Activated naive CD4-positive, alpha-beta T cell (primary cell): ENCODE data around the gene BRD7.

Source experiments
- DNase-seq, 4 experiments: peaks; one replicate each; lab custom pipeline; 2025; lab: John Stamatoyannopoulos, UW

BRD7 gene

GRCh38 chr16:50389900-50390299, 21.1 kb upstream of the BRD7 start:
- no peak for DNase-seq

DNA sequence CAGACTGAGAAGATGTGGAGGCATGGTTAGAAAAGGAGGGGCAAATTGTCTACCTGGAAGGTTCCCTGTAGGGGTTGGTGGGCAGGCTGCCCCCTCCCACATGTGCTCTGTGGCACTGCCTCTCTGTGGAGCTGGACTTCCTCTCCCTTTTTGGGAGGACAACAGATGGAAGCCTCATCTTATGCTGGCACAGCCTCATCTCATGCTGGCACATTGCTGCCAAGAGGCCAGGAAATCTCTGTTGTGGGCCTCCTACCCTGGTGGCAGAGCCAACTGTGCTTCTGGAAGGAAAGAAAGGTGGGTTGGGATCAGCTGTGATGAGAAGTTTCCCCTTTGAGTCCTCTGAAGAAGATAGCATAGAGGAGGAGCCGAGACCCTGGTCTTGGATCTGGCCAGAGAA, 19.7 kb upstream of the BRD7 start:
- no peak for DNase-seq

- no peak for DNase-seq
Measured at GRCh38 chr16:50386774-50387173, 18.0 kb upstream of the BRD7 start.

DNA sequence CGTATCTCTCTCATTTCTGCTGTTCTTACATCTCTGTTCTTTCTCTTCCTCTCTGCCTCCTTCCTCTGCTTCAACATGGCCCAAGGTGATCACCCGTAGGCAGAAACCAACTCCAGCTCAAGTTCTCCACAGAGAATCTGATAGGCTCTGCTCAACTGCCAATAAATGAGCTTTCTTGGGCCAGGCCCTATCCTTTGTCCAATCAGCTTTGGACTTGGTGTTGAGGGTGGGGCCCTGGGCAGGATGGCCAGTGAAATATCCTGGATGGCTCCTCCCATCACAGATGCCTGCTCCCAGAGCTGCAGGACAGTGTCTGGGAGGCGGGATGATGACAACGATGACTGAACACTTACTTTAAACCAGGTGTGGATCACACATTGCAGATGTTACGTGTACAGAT, 17.4 kb upstream of the BRD7 start:
- DNase-seq = no peak

GRCh38 chr16:50384500-50385135, 15.8 kb upstream of the BRD7 start:
- no peak for DNase-seq

- no peak for DNase-seq
Measured at GRCh38 chr16:50381679-50382440, 13.1 kb upstream of the BRD7 start.

DNA sequence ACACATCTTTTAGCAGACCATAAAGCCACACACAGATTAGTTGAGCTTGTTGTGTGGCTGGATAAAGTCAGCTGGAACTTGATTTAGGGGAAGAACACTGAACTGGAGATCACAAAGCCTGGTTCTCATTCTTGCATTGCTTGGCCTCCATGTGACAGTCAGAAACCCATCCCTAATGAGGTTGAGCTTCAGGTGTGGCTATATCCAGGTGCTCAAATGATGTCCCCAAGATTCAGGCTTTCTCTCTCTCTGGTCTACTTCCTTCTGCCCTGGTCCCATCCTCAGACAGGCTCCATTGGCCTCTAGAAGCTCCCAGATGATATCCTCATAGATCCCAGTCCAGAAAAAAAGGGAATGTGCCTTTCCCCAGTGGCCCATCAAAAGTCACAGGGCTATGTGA, 9.6 kb upstream of the BRD7 start:
- DNase-seq = no peak

DNA sequence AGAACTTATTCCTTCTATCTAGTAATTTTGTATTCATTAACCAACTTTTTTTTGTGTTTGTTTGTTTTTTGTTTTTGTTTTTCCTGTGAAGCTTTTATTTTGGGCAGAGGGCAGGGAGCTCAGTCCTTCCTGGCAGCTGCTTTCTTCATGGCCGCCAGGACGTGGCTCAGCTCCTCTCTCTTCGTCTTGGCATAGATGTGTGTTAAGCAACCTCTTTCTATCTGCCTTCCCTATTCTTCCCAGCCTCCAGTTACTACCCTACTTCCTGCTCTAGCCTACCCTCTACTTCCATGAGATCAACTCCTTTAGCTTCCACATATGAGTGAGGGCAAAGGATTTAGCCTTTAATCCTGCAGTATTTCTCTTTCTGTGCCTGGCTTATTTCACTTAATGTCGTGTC, 8.2 kb upstream of the BRD7 start:
- no peak for DNase-seq

DNA sequence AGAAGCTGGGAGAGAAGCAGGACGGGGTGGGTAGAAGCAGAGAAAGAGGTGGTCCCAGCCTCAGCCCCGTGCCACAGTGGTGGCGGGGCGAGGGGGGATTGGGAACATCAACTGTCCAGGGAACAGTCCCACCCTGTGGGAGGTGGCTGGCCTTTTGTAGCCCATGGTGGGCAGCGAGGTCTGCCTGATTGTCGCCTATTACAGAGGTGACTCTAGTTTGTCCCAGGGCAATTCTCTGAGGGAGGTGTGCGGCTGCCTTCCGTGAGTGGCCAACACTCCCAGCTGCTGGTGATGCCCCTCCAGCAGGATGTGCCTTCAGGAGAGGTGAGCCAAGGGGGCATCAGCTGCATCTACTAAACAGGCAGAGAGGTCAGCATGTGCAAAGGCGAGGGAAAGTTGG, 5.0 kb upstream of the BRD7 start:
- no peak for DNase-seq

DNA sequence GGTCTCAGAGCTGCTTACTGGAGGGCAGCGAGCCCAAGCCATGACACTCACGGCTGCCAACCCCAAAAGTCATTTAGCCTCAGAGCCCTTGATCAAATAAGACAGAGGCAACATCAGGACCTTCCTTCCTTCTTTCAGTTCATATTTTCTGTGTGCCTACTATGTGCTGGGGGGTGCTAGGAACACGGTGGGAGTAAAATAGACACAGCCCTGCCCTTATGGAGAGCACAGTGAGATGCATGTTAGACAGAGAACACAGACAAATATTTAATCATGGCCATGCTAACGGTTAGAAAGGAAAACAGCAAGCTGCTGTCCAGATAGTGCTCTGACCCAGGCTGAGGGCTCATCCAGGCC, 4.5 kb upstream of the BRD7 start:
- no peak for DNase-seq

DNA sequence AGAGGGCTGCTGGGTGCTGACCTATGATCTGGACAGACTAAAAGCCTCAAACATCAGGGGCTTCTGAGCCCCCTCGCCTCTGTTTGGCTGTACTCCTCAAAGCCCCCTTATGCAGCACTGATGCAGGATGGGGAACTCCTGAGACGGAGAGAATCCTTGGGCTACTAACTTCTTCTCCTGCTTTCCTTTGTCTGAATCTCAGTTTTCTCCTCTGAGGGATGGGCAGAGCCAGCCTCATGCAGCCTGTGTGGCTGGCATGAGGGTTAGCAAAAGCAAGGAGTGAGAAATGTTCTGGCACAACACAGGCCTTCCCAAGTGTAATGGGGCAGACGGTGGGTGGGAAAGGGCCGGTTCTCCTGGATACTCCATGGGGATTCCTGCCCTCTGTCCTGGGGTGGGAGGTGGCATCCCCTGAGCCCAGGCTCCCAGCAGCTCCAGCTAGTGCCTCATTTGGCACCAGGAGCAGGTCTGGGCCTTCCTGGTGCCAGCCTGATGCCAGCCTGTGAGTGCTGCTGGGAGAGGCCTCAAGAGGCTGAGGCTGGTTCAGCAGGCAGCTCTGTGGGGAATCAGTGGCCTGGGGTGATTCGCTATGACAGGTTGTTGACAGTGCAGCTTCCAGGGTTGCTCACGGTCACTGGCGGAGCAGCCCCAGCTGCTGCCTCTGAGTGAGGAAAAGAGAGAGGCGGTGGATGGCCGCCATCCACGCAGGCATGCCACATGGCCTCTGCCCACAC, 4.0 kb upstream of the BRD7 start:
- DNase-seq = no peak

DNA sequence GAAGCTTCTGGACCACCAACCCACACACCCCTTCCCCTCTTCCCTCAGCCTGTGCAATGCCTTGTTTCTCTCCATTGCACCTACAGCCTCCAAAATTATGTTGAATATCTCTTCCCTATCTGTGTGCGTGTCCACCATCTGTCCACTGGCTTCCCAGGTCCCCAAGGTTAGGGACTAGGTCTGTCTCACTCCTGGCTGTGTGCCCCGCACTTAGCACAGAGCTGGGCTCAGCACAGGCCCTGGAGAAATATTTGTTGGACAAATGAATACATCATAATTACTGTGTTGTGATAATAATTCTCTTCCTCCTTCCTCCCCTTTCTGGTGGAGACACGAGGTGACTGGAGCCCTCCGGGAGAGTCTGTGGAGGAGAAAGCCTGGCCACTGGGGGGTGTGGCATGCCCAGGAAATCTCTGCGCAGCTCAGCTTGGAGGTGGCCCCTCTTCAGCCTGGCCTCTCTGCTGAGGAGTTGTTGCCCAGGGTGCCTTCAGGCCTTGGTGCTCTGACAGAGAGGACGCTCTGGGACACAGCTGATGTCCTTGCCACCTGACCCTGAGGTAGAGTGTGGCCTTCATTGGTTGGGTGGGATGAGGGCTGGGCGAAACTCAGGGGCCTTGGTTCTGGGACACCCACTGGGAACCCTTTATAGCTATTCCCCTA, 3.3 kb upstream of the BRD7 start:
- no peak for DNase-seq

DNA sequence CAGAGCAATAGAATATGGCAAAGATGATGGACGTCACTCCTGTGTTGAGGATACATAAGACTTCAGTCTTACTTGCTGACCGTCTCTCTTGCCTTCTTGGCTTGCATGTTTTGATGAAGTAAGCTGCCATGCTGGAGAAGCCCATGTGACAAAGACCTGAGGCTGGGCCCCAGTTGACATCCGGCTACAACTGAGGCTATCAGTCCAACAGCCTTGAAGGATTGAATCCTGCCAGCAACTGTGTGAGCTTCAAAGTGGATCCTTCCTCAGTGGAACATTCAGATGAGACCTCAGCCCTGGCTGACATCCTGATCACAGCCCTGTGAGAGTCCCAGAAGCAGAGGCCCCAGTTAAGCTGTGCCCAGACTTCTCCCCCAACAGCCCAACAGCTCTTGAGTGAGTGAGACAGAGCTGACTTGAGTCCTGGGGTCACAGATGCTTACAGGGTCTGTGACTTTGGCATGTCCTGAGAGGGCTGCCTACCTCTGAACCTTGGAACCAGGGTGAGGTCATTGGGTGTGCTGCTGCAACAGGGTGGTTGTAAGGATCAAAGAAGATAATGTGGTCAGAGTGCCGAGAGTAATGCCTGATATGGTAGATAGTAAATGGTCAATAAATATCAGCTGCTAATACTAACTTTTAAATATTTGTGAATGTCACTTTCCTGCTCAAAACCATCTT, 2.4 kb upstream of the BRD7 start:
- DNase-seq = no peak

- DNase-seq = no peak
Measured at GRCh38 chr16:50369133-50369804, 481 bp upstream of the BRD7 start.

DNA sequence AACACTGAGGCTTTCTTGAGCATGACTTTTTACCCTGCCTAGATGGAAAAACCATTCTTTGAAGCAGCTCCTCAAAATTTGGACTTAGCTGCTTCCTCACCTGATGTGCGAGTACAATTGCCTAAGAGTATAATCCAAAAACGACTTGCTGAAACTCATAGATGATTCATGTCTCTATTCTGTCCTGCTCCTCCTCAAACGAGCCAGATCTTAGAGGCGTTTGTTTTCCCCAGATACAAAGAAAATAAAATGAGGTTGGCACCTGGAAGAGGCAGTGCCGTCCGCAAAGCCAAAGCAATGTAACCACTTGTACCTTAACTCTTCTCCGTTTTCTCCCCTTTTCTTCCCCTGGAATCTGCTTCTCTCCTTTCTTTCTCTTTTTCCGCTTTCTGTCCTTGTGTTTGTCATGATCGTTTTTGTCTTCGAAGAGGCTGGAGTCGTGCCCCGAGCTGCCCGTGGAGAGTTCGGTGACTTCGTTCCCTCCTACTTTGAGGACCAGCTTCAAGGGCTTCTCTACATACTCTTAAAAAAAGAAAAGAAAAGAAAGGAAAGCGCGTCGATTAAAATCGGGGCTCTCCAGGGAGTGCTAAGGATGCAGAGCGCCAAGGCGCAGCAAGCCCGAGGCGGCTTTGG, 895 bp downstream of the BRD7 start:
- DNase-seq = no peak

DNA sequence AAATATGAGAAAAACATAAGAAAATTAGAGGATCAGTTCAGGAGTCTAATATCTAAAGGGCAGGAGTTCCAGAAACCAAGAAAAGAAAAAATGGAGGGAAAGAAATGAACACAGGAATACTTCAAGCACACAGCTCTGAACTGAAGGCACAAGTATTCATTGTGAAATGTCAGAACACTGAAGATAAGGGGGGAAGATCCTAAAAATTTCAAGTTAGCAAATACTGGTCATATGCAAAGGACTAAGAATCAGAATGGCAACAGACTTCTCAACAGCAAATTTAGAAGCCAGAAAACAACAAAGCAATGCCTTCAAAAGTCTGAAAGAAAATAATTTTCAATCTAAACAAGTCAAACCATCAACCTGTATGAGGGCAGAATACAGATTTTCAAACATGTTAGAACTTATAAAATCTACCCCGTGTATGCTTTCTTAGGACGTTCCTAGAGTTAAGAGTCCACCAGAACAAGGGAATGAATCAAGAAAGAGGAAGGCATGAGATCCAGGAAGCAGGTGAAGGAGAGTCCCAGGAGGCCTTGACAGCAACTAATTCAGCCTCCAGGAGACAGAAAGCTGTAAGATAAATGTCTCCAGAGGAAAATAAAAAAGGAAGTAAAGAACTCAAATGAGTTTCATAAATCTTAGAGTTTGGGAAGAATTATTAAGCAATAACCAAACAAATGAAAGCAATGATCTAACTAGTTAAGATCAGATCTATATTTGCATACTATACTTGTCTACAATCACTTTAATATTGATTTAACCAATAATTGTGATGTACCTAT, 2.8 kb downstream of the BRD7 start:
- no peak for DNase-seq

GRCh38 chr16:50363656-50364055, 5.1 kb downstream of the BRD7 start:
- no peak for DNase-seq

DNA sequence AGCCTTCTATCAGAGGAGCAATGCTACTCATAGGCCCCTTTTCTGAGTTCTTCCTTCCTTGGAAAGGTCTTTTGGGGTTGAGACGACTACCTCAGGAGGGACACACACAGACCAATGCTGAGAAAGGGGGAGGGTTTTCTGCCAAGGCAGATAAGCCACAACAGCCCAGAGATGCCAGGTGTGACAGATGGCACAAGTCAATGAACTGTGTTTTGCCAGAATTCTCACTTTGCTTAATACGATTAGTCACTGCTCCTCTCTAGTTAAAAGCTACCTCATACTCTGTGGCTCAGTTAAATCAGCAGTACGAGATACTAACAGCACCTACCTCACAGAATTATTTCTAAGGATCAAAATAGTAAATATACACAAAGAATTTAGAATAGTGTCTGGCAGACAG, 8.0 kb downstream of the BRD7 start:
- no peak for DNase-seq

DNA sequence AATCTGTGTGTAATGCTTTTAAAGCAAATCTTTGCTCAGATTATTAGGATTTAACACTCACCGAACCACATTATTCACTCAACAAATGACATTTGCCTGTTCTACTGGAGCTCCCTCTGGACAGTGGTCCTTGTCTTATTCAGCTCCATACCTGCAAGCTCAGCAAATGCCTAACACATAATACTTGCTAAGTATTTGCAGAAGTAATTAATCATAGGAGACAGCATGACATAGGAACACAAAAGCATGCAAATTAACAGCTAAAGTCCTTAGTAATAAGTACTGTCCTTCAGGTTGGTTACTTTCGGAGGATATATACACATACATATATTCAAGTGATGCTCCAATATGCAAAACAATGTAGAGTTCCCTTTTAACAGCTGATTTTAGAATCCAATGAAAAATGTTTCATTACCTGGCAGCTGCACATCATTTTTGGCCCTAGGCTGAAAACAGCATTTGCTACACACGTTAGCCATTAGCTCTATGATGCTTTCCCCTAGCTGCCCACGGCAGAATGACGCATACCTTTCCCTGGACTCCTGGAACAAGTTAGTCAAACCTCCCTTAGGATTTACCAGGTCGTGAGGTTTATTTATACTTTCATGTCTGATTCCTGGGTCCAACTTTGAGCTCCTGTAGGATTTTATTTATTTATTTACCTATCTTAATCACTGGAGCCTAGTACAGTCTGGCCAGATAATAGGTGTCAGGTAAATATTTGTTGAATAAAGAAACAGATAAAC, 8.6 kb downstream of the BRD7 start:
- no peak for DNase-seq

GRCh38 chr16:50359626-50360025, 9.2 kb downstream of the BRD7 start:
- DNase-seq = no peak
